Natural killer cell (primary cell): ENCODE results near the gene EXOC6B. TPM values are rescaled to one million over a fixed set of nuclear protein-coding genes. Genes with fewer than 3 reads are reported as not detected.
A peak's percentile ranks its signal among the peaks of the same experiment; 100 is the strongest.

ENCODE experiments used
- ATAC-seq, 3 donors: fragments of 150-1000 bp in 2 of 3; fragments of 200-7000 bp in 1 of 3; cut with Tn5 transposase; 1 replicate in 1 of 3; 2 replicates in 2 of 3; pipeline ENCODE4 v1.10.0; 2021; ENCODE audit warnings: mild to moderate bottlenecking in 2 of 3, moderate library complexity in 2 of 3
- DNase-seq, 2 donors: peaks; one replicate each; pipeline versions ENCODE4 v3.0.0 to v3.0.0-alpha.2; 2013 to 2021; ENCODE audit warnings: mixed read lengths in 1 of 2
- H3K27ac ChIP-seq: one replicate; pipeline ENCODE4 v1.5.1; 2013; ENCODE audit warnings: mild to moderate bottlenecking, low read length
- H3K27me3 ChIP-seq: one replicate; pipeline ENCODE4 v1.6.1; 2013; ENCODE audit warnings: low read length; ENCODE audit not compliant: control insufficient read depth, insufficient read depth
- H3K36me3 ChIP-seq: one replicate; pipeline ENCODE4 v1.6.1; 2013; ENCODE audit warnings: low read length; ENCODE audit not compliant: control insufficient read depth, insufficient read depth
- H3K4me1 ChIP-seq: one replicate; pipeline ENCODE4 v1.6.1; 2013; ENCODE audit warnings: low read length; ENCODE audit not compliant: control insufficient read depth, insufficient read depth
- H3K4me3 ChIP-seq: one replicate; pipeline ENCODE4 v1.5.1; 2013; ENCODE audit warnings: low read length
- H3K9me3 ChIP-seq: one replicate; pipeline ENCODE4 v1.6.1; 2013; ENCODE audit warnings: low read length; ENCODE audit not compliant: control insufficient read depth, insufficient read depth
- H3K27ac Mint-ChIP-seq, 2 donors: one replicate each; pipeline ENCODE4 v1.8.0; 2022; ENCODE audit warnings: mild to moderate bottlenecking in 2 of 2, mixed read lengths in 2 of 2, moderate library complexity in 1 of 2
- H3K27me3 Mint-ChIP-seq, 2 donors: one replicate each; pipeline ENCODE4 v1.8.0; 2022; ENCODE audit warnings: low read depth in 2 of 2, mixed read lengths in 2 of 2
- H3K36me3 Mint-ChIP-seq: one replicate; pipeline ENCODE4 v1.8.0; 2022; ENCODE audit warnings: mixed read lengths
- H3K4me1 Mint-ChIP-seq, 2 donors: one replicate each; pipeline ENCODE4 v1.8.0; 2022; ENCODE audit warnings: mixed read lengths in 2 of 2
- H3K4me3 Mint-ChIP-seq: one replicate; pipeline ENCODE4 v1.8.0; 2022; ENCODE audit warnings: mild to moderate bottlenecking, moderate library complexity, mixed read lengths
- H3K9me3 Mint-ChIP-seq, 2 donors: one replicate each; pipeline ENCODE4 v1.8.0; 2022; ENCODE audit warnings: mixed read lengths in 2 of 2
- CTCF ChIP-seq: fragments of 200-600 bp; IDR thresholded peaks from one replicate; pipeline ENCODE4 v1.8.0; 2022; ENCODE audit warnings: antibody characterized with exemption
- WGBS: methylation state at CpG from one replicate; pipeline ENCODE4 v1.1.7; 2013; ENCODE audit warnings: missing lambda C conversion rate; ENCODE audit not compliant: insufficient coverage; 5-methylcytosine and 5-hydroxymethylcytosine counted together
- intact Hi-C: fragments of 100-400 bp; cut with micrococcal nuclease; formaldehyde crosslinking; loops from one replicate; pipeline ENCODE4 v1.14.2; 2022
- total RNA-seq, 4 donors: library from RNA; stranded (reverse); fragments of 120-200 nt in 1 of 4; gene quantifications; one replicate each; pipeline versions ENCODE4 v1.2.3 to v1.2.4, GENCODE V29; 2013 to 2022

The EXOC6B gene
- total RNA-seq, 3 donors from 2014 or later (not counting 1 experiment from before 2014, with no cell fraction given), result 16.6 to 17.2 (median 17.1) TPM

- WGBS, result 40% methylated on average over 1 of the region's 2 CpGs
- H3K36me3 ChIP-seq, result no peaks in the 10 kb centered on the region
Observed at GRCh38 chr2:72864500-72864899, 38.7 kb upstream of the EXOC6B start.

GRCh38 chr2:72863046-72863445 lies 37.2 kb upstream of the EXOC6B start:
- ATAC-seq (no peak), DNase-seq (no peak)
- H3K9me3 Mint-ChIP-seq, result no peaks in the 10 kb centered on the region
- H3K36me3 Mint-ChIP-seq, result no peaks in the 10 kb centered on the region
- Histone ChIP-seq H3K36me3 (no peaks in the 10 kb centered on the region), H3K27ac (no peak overlapping the region), H3K4me3 (no peak overlapping the region), H3K4me1 (peaks cover 8% of the 10 kb centered on the region), H3K27me3 (peaks cover 20% of the 10 kb centered on the region), H3K9me3 (no peaks in the 10 kb centered on the region)
- H3K4me1 Mint-ChIP-seq, result peaks cover 8 to 9% of the 10 kb centered on the region in 2 donors
- intact Hi-C loops, result loop anchor here (5.0 kb wide), 1 partner anchor 1316 kb away; no protein-coding TSS in a partner anchor
- no peak overlapping the region for H3K27ac Mint-ChIP-seq
- no peak overlapping the region for H3K4me3 Mint-ChIP-seq
- 58% methylated on average over 13 of the region's 13 CpGs for WGBS
- TF ChIP-seq CTCF, result no peak
- H3K27me3 Mint-ChIP-seq, result peaks cover 31 to 62% of the 10 kb centered on the region in 2 donors

More at GRCh38 chr2:72864500-72864899, 38.7 kb upstream of the EXOC6B start:
- Histone ChIP-seq H3K9me3 (no peaks in the 10 kb centered on the region), H3K4me3 (no peak overlapping the region), H3K4me1 (peaks cover 8% of the 10 kb centered on the region), H3K27ac (no peak overlapping the region), H3K27me3 (peaks cover 25% of the 10 kb centered on the region)
- DNase-seq (no peak), ATAC-seq (no peak)
- H3K9me3 Mint-ChIP-seq, result no peaks in the 10 kb centered on the region
- H3K27me3 Mint-ChIP-seq, result peaks cover 35 to 69% of the 10 kb centered on the region in 2 donors
- no peaks in the 10 kb centered on the region for H3K36me3 Mint-ChIP-seq
- H3K27ac Mint-ChIP-seq, result no peak overlapping the region
- no peak for TF ChIP-seq CTCF
- no peak overlapping the region for H3K4me3 Mint-ChIP-seq
- H3K4me1 Mint-ChIP-seq, result peaks cover 8 to 9% of the 10 kb centered on the region in 2 donors
- intact Hi-C loops, result loop anchor here (5.0 kb wide), 1 partner anchor 1317 kb away; no protein-coding TSS in a partner anchor

GRCh38 chr2:72862239-72862988 lies 36.6 kb upstream of the EXOC6B start:
- H3K36me3 Mint-ChIP-seq, result no peaks in the 10 kb centered on the region

More at GRCh38 chr2:72862239-72862988, 36.6 kb upstream of the EXOC6B start:
- H3K4me1 Mint-ChIP-seq, result peaks cover 8 to 9% of the 10 kb centered on the region in 2 donors
- Histone ChIP-seq H3K27me3 (peaks cover 19% of the 10 kb centered on the region), H3K4me3 (no peak overlapping the region), H3K27ac (no peak overlapping the region), H3K4me1 (peaks cover 8% of the 10 kb centered on the region), H3K9me3 (no peaks in the 10 kb centered on the region), H3K36me3 (no peaks in the 10 kb centered on the region)
- no peaks in the 10 kb centered on the region for H3K9me3 Mint-ChIP-seq
- peak; percentile 81 to 93 for DNase-seq
- peak; percentile 95 for TF ChIP-seq CTCF
- 7% methylated on average over 33 of the region's 33 CpGs for WGBS
- peaks cover 34 to 62% of the 10 kb centered on the region in 2 donors for H3K27me3 Mint-ChIP-seq
- peak overlapping the region; percentile 54 for H3K4me3 Mint-ChIP-seq
- intact Hi-C loops, result loop anchor here (5.0 kb wide), 1 partner anchor 1315 kb away; no protein-coding TSS in a partner anchor
- no peak overlapping the region for H3K27ac Mint-ChIP-seq
- peak; percentile 93 to 98 (median 97) for ATAC-seq
